Globus pallidus (tissue), 1 donor: Measurements from ENCODE around the gene NPW.
A peak's percentile ranks its signal among the peaks of the same experiment; 100 is the strongest.

Source experiments
- DNase-seq: peaks from one replicate; pipeline ENCODE4 v3.0.0-alpha.2; 2015; ENCODE audit warnings: low spot score

The NPW gene

GRCh38 chr16:2053897-2054296, 34.3 kb downstream of the NPW start:
- DNase-seq: no peak

DNA sequence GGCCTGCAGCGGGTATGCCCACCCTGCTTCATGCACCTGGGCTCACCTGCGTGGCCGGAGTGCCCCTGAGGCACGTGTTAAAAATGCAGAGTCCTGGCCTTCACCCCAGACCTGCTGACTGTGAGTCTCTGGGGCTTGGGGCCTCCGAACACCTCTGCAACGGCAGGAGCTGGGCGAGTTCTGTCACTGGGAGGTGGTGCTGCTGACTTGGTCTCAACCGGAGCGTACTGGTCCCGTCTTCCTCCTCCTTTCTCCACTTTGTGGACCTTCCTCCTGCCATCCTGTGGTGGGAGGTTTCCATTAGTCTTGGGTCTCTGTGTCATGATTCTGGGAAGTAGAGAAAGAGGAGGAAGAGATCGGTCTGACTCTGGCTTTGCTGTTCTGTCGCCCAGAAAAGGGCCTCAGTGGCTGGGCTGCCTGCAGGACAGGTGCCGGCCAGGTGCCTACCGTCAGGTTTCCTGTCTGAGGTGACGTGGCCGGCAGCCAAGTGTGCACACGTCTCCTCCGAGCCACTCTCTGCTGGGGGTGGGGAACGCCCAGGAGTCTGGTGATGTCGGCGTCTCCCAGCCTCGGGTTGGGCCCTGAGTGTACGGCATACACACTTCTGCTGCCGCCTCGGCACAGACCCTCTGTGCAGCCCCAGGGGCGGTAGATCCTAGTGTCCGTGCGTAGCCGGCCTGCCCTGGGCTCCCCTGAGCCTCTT, 35.1 kb downstream of the NPW start:
- DNase-seq: no peak

GRCh38 chr16:2056077-2056476, 36.5 kb downstream of the NPW start:
- DNase-seq: peak; percentile 43

- peak; percentile 75 for DNase-seq
Measured at GRCh38 chr16:2056681-2057407, 37.3 kb downstream of the NPW start.

DNA sequence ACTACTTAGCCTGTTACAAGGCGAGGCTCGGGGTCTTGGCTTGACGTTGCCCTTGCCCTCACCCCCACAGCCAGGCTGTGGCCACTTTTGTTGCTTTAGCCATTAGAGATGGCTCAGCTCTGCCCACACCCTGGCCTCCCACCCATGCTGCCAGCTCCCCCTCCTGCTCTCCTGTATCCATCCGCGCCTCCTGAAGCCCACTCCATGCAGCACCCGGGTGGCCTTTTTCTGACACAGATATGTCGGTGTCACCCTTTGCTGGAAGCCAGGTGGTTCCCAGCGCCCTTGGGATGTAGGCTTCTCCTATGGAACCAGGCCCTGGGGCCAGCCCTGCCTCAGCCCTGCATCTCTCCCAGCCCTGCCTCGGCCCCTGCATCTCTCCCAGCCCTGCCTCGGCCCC, 37.9 kb downstream of the NPW start:
- no peak for DNase-seq

DNA sequence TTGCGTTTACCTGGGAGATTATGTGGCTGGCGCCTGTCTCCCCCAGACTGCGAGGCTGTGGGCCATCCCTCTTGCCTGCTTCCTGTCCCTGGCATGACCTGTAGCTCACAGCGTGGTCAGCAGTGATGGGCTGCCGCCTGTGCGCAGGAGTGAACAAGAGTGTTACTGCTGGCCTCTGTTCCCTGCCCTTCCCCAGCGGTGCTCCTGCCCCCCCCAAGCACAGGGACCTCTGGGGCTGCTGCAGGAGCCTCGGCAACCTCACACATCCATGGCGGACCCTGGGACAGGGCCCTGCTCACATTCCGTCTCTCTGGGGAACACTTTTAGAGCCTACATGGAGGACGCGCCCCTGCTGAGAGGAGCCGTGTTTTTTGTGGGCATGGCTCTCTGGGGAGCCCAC, 38.8 kb downstream of the NPW start:
- no peak for DNase-seq

DNA sequence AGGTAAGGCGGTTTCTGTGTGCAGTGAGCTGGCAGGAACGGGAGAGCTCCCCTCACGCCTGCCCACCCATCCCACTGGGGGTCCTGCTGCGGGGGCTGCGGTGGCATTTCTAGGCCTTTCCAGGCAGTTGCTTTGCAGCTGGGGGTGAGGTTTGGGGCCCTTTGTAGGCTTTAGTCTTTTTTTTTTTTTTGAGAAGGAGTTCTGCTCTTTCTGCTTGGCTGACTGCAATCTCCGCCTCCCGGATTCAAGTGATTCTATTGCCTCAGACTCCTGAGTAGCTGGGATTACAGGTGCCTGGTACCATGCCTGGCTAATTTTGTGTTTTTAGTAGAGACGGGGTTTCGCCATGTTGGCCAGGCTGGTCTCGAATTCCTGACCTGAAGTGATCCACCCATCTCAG, 39.3 kb downstream of the NPW start:
- DNase-seq: no peak

DNA sequence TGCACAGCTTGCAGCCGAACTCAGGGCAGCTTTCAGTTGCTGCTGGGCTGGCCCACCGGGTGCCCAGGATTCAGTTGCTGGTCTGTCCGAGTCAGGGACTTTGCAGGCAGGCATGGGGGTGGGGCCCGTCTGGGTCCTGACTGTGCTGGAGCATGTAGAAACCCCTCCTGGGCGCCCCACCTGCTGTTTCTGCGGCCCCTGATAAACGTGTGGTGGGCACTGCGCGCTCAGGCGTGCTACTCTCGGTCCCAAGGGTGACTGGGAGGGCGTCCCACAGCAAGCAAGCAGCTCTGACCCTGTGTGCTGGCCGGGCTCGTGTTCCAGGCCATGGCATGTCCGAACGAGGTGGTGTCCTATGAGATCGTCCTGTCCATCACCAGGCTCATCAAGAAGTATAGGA, 40.8 kb downstream of the NPW start:
- DNase-seq: no peak

DNA sequence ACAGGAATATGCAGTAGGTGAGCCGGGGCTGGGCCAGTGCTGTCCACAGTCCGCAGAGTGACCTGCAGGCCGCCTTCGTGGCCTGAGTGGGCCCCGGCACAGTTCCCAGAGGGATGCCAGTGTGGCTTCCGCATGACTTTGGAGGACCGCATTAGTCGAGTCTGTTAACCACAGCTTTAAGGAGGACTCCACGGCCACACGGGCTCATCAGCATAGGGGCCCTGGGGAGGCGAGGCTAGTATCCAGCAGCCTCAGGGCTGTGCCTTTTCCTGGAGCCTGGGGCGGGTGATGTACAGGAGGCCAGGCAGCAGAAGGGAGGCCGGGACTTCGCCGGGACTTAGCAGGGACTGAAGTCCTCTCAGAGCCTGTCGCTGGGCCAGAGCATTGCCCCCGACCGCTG, 41.4 kb downstream of the NPW start:
- DNase-seq: no peak

DNA sequence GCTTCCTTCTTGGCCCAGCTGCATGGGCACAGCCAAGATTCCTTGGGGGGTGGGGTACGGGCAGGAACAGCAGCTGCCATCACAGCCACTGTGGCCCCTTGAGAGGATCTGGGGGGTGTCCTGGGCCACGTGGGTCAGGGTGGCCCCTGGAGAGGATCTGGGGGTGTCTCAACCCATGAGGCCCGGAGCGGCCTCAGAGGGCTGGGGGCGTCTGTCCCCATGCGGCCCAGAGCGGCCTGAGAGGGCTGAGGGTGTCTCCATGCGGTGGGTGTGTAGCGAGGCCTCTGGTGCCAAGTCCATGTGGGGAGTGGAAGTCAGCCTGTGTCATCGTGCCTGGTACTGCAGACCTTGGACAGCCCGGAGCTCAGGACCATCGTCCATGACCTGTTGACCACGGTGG, 41.9 kb downstream of the NPW start:
- DNase-seq: no peak

GRCh38 chr16:2062801-2063200, 43.2 kb downstream of the NPW start:
- DNase-seq: no peak

DNA sequence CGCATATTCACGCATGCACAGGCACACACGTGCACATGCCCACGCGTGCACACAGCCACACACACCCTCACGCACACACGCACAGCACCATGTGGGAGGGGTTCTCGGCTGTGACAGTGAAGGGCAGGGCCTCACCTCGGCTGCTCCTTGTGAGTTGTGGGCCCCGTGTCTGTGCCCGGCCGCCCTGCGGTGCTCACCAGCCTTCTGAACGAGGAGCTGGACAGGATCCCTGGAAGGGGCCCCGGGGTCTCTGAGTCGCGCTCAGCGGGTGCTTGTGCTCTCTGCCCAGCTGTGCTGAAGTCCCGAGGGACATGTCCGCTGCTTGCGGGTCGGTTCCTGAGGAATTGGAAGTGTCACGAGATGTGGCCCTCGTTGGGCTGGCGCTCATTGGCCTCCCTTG, 44.3 kb downstream of the NPW start:
- DNase-seq: no peak

GRCh38 chr16:2064368-2064945, 44.9 kb downstream of the NPW start:
- no peak for DNase-seq

- no peak for DNase-seq
Measured at GRCh38 chr16:2066139-2066538, 46.6 kb downstream of the NPW start.
